Measurements from ENCODE around the gene ZNF423.

- TF ChIP-seq CTCF (IDR thresholded peaks at IDR 0.05): no peak
- no peak for TF ChIP-seq POLR2A (IDR thresholded peaks at IDR 0.05)
These were observed 48.6 kb upstream of the ZNF423 start for GRCh38 chr16:49904348-49905062.

All from lower leg skin (tissue), 3 donors.